GM18907 (cell line): ENCODE measurements around the gene ADAT2.
A peak's percentile ranks its signal among the peaks of the same experiment; 100 is the strongest.

Experiments
- ATAC-seq: cut with Tn5 transposase; IDR thresholded peaks from one replicate; pipeline ENCODE4 v1.9.1; 2021; ENCODE audit warnings: mild to moderate bottlenecking, moderate library complexity; ENCODE audit not compliant: unreplicated experiment

The ADAT2 gene

GRCh38 chr6:143441680-143442545, 8.6 kb downstream of the ADAT2 start:
- ATAC-seq = no peak

- no peak for ATAC-seq
These were observed 9.5 kb downstream of the ADAT2 start for GRCh38 chr6:143441010-143441409.

- no peak for ATAC-seq
These were observed 17.9 kb downstream of the ADAT2 start for GRCh38 chr6:143432588-143432987.

GRCh38 chr6:143431226-143431625, 19.3 kb downstream of the ADAT2 start:
- ATAC-seq = no peak

- ATAC-seq = no peak
These were observed 20.5 kb downstream of the ADAT2 start for GRCh38 chr6:143429970-143430369.

- ATAC-seq = peak; percentile 99
These were observed 23.2 kb downstream of the ADAT2 start for GRCh38 chr6:143427109-143427817.

- no peak for ATAC-seq
These were observed 24.5 kb downstream of the ADAT2 start for GRCh38 chr6:143426026-143426425.

GRCh38 chr6:143419526-143419925, 31.0 kb downstream of the ADAT2 start:
- no peak for ATAC-seq

- ATAC-seq = no peak
These were observed 35.7 kb downstream of the ADAT2 start for GRCh38 chr6:143414769-143415168.

GRCh38 chr6:143410859-143411270, 39.6 kb downstream of the ADAT2 start:
- ATAC-seq = no peak

- no peak for ATAC-seq
These were observed 41.7 kb downstream of the ADAT2 start for GRCh38 chr6:143408787-143409162.

GRCh38 chr6:143408151-143408786, 42.2 kb downstream of the ADAT2 start:
- no peak for ATAC-seq

GRCh38 chr6:143406673-143407072, 43.8 kb downstream of the ADAT2 start:
- no peak for ATAC-seq

GRCh38 chr6:143405373-143406154, 44.9 kb downstream of the ADAT2 start:
- no peak for ATAC-seq

GRCh38 chr6:143402721-143403336, 47.7 kb downstream of the ADAT2 start:
- ATAC-seq = no peak

- no peak for ATAC-seq
These were observed 48.7 kb downstream of the ADAT2 start for GRCh38 chr6:143401636-143402370.

GRCh38 chr6:143401068-143401446, 49.4 kb downstream of the ADAT2 start:
- ATAC-seq = no peak

GRCh38 chr6:143400258-143401067, 50.0 kb downstream of the ADAT2 start:
- ATAC-seq = peak; percentile 72

GRCh38 chr6:143399775-143400174, 50.7 kb downstream of the ADAT2 start:
- no peak for ATAC-seq
